ENCODE results near the gene TRAF3.
"Not testable (repeated sequence)": the region's sequence is repeated elsewhere in the genome, so short reads cannot be mapped to it uniquely, and the experiment has no call there.

TRAF3 gene

GRCh38 chr14:102809870-102810269, 32.6 kb downstream of the TRAF3 start:
- no peak for DNase-seq

- no peak for DNase-seq
Observed at GRCh38 chr14:102810523-102810922, 33.3 kb downstream of the TRAF3 start.

- DNase-seq = peak; percentile 43
Observed at GRCh38 chr14:102811254-102811963, 34.2 kb downstream of the TRAF3 start.

- no peak for DNase-seq
Observed at GRCh38 chr14:102811971-102812370, 34.7 kb downstream of the TRAF3 start.

- DNase-seq = no peak
Observed at GRCh38 chr14:102813691-102814090, 36.4 kb downstream of the TRAF3 start.

GRCh38 chr14:102817318-102817717, 40.1 kb downstream of the TRAF3 start:
- DNase-seq = no peak

- peak; percentile 56 for DNase-seq
Observed at GRCh38 chr14:102817942-102818940, 41.0 kb downstream of the TRAF3 start.

- peak; percentile 89 for DNase-seq
Observed at GRCh38 chr14:102819176-102819628, 42.0 kb downstream of the TRAF3 start.

- DNase-seq = no peak
Observed at GRCh38 chr14:102819747-102820330, 42.6 kb downstream of the TRAF3 start.

GRCh38 chr14:102821252-102821651, 44.0 kb downstream of the TRAF3 start:
- DNase-seq = no peak

- peak; percentile 79 for DNase-seq
Observed at GRCh38 chr14:102822311-102822863, 45.1 kb downstream of the TRAF3 start.

- not testable (repeated sequence) for DNase-seq
Observed at GRCh38 chr14:102822887-102823286, 45.6 kb downstream of the TRAF3 start.

GRCh38 chr14:102823546-102823945, 46.3 kb downstream of the TRAF3 start:
- no peak for DNase-seq

- DNase-seq = peak; percentile 36
Observed at GRCh38 chr14:102824832-102825231, 47.6 kb downstream of the TRAF3 start.

- no peak for DNase-seq
Observed at GRCh38 chr14:102825307-102826095, 48.3 kb downstream of the TRAF3 start.

- DNase-seq = no peak
Observed at GRCh38 chr14:102826161-102826560, 48.9 kb downstream of the TRAF3 start.

GRCh38 chr14:102826751-102827675, 49.8 kb downstream of the TRAF3 start:
- no peak for DNase-seq

- no peak for DNase-seq
Observed at GRCh38 chr14:102827716-102828115, 50.5 kb downstream of the TRAF3 start.

- no peak for DNase-seq
Observed at GRCh38 chr14:102828151-102828550, 50.9 kb downstream of the TRAF3 start.

- DNase-seq = no peak
Observed at GRCh38 chr14:102829016-102829548, 51.8 kb downstream of the TRAF3 start.

All from activated CD4-positive, alpha-beta T cell treated with anti-CD3 and anti-CD28 coated beads, Interleukin-10, Interleukin-2, amounts not matched to agents 100 ng/mL and 50 ng/mL, durations not matched to agents 16 hours and 8 hours (primary cell).